B cell (primary cell): ENCODE measurements around the gene HOXA11. TPM values are rescaled to one million over a fixed set of nuclear protein-coding genes. Genes with fewer than 3 reads are reported as not detected.

Experiments used
- ATAC-seq: fragments of 200-7000 bp; cut with Tn5 transposase; one replicate; pipeline ENCODE4 v1.10.0; 2021; ENCODE audit warnings: low read depth, mild to moderate bottlenecking, moderate number of reproducible peaks, moderate library complexity
- CTCF ChIA-PET: fragments of 350-600 bp; sonication (Branson Sonifier 250); formaldehyde crosslinking; loops from one replicate; lab custom pipeline; 2021; ENCODE audit warnings: antibody characterized with exemption, inconsistent platforms; lab: Charles Lee
- POLR2A ChIA-PET: fragments of 350-600 bp; sonication (Branson Sonifier 250); formaldehyde crosslinking; loops from one replicate; lab custom pipeline; 2021; ENCODE audit warnings: antibody characterized with exemption; lab: Charles Lee
- DNase-seq: peaks from one replicate; pipeline ENCODE4 v3.0.0; 2013
- H2AFZ ChIP-seq: 2 replicates; pipeline ENCODE4 v1.6.1; 2012; ENCODE audit warnings: mild to moderate bottlenecking, low read depth, low read length; ENCODE audit not compliant: insufficient read depth, poor library complexity, severe bottlenecking
- H3K27ac ChIP-seq, 2 donors: 1 replicate in 1 of 2; 2 replicates in 1 of 2; pipeline ENCODE4 v1.5.1; 2012 to 2013; ENCODE audit warnings: low read length in 2 of 2, mild to moderate bottlenecking in 2 of 2, moderate library complexity in 1 of 2
- H3K27me3 ChIP-seq, 4 experiments: fragments of 200-600 bp in 1 of 4; sonication (generic) in 1 of 4; replicated peaks in 1 of 4; 1 replicate in 2 of 4; 2 replicates in 2 of 4; pipeline versions ENCODE4 v1.6.1 to v1.7.0; 2013 to 2016; ENCODE audit warnings: low read length in 3 of 4, mild to moderate bottlenecking in 2 of 4, mixed read lengths in 1 of 4, moderate library complexity in 1 of 4; ENCODE audit not compliant: insufficient read depth in 4 of 4, control insufficient read depth in 3 of 4; ENCODE audit errors: control extremely low read depth in 1 of 4
- H3K36me3 ChIP-seq, 2 experiments: replicated peaks in 1 of 2; 1 replicate in 1 of 2; 2 replicates in 1 of 2; pipeline versions ENCODE4 v1.6.1 to v1.7.1; 2013; ENCODE audit warnings: low read length in 1 of 2; ENCODE audit not compliant: insufficient read depth in 2 of 2, control insufficient read depth in 1 of 2; ENCODE audit errors: control extremely low read depth in 1 of 2, extremely low read depth in 1 of 2
- H3K4me1 ChIP-seq, 2 donors: fragments of 200-600 bp in 1 of 2; sonication (generic) in 1 of 2; 1 replicate in 1 of 2; 2 replicates in 1 of 2; pipeline versions ENCODE4 v1.5.1 to v1.6.1; 2013 to 2017; ENCODE audit warnings: low read length in 2 of 2; ENCODE audit not compliant: control insufficient read depth in 2 of 2, insufficient read depth in 2 of 2
- H3K4me2 ChIP-seq: replicated peaks from 2 replicates; pipeline ENCODE3; 2012; ENCODE audit warnings: mild to moderate bottlenecking, low read depth, low read length; ENCODE audit not compliant: poor library complexity, severe bottlenecking
- H3K4me3 ChIP-seq, 5 experiments: fragments of 200-600 bp in 1 of 5; sonication (generic) in 1 of 5; 1 replicate in 3 of 5; 2 replicates in 2 of 5; pipeline versions ENCODE4 v1.5.1 to v1.7.0; 2011 to 2016; ENCODE audit warnings: low read length in 4 of 5, mild to moderate bottlenecking in 4 of 5, low read depth in 2 of 5, control low read depth in 1 of 5, moderate library complexity in 1 of 5; ENCODE audit not compliant: insufficient read depth in 1 of 5; ENCODE audit errors: control extremely low read depth in 1 of 5, extremely low read depth in 1 of 5
- H3K79me2 ChIP-seq: fragments of 200-600 bp; sonication (generic); one replicate; pipeline ENCODE4 v1.6.0; 2016; ENCODE audit warnings: low read length; ENCODE audit not compliant: control insufficient read depth, insufficient read depth
- H3K9ac ChIP-seq: fragments of 200-600 bp; sonication (generic); 2 replicates; pipeline ENCODE4 v1.6.1; 2017; ENCODE audit warnings: mild to moderate bottlenecking, low read length, moderate library complexity
- H3K9me3 ChIP-seq, 3 donors: one replicate each; pipeline versions ENCODE4 v1.6.1 to v1.7.1; 2013; ENCODE audit warnings: low read length in 2 of 3; ENCODE audit not compliant: control insufficient read depth in 2 of 3, insufficient read depth in 1 of 3; ENCODE audit errors: control extremely low read depth in 1 of 3
- H4K20me1 ChIP-seq: 2 replicates; pipeline ENCODE4 v1.6.0; 2012; ENCODE audit warnings: mild to moderate bottlenecking, low read length; ENCODE audit not compliant: insufficient read depth, control insufficient read depth, poor library complexity, severe bottlenecking
- H3K27ac Mint-ChIP-seq: one replicate; pipeline ENCODE4 v1.8.0; 2021; ENCODE audit warnings: mixed read lengths
- H3K27me3 Mint-ChIP-seq: one replicate; pipeline ENCODE4 v1.8.0; 2021; ENCODE audit warnings: mixed read lengths
- H3K4me1 Mint-ChIP-seq: one replicate; pipeline ENCODE4 v1.8.0; 2021; ENCODE audit warnings: mixed read lengths
- H3K4me3 Mint-ChIP-seq: one replicate; pipeline ENCODE4 v1.8.0; 2021; ENCODE audit warnings: mixed read lengths
- H3K9me3 Mint-ChIP-seq: one replicate; pipeline ENCODE4 v1.8.0; 2022; ENCODE audit warnings: mixed read lengths; ENCODE audit not compliant: insufficient read depth
- CTCF ChIP-seq: fragments of 200-600 bp; IDR thresholded peaks from one replicate; pipeline ENCODE4 v1.8.0; 2022; ENCODE audit warnings: antibody characterized with exemption, mild to moderate bottlenecking
- EZH2 ChIP-seq: IDR thresholded peaks from 2 replicates; pipeline ENCODE4 v1.6.1; 2012; ENCODE audit warnings: borderline replicate concordance, low read depth, mild to moderate bottlenecking, moderate library complexity, low read length; ENCODE audit not compliant: insufficient read depth, poor library complexity, severe bottlenecking
- WGBS: methylation state at CpG from one replicate; pipeline ENCODE4 v1.1.5; 2013; ENCODE audit warnings: missing lambda C conversion rate; ENCODE audit not compliant: insufficient coverage; 5-methylcytosine and 5-hydroxymethylcytosine counted together
- intact Hi-C: fragments of 100-400 bp; cut with micrococcal nuclease; formaldehyde crosslinking; loops from one replicate; pipeline ENCODE4 v1.10.0; 2022
- polyA plus RNA-seq: library from polyadenylated mRNA; depleted of rRNA; stranded (reverse); fragments of >200 nt; gene quantifications from 2 replicates; pipeline ENCODE4 v1.2.3, GENCODE V29; 2012
- total RNA-seq, 2 donors: library from RNA; stranded (reverse); fragments of 120-200 nt in 1 of 2; gene quantifications; 1 replicate in 1 of 2; 2 replicates in 1 of 2; pipeline versions ENCODE4 v1.2.3 to v1.2.4, GENCODE V29; 2013 to 2022

The HOXA11 gene
- total and polyA plus RNA-seq, 2 donors (not counting 1 experiment from before 2014, with no cell fraction given) = not detected

GRCh38 chr7:27224983-27225934 lies 40.2 kb upstream of the HOXA11 start:
- ATAC-seq (no peak), DNase-seq (no peak)
- H3K4me1 Mint-ChIP-seq = peaks cover 8% of the 10 kb centered on the region
- peaks cover 2 to 68% (median 59%) of the 10 kb centered on the region in 4 experiments for H3K27me3 ChIP-seq
- H2AFZ ChIP-seq = no peak overlapping the region
- H3K27ac ChIP-seq = no peak overlapping the region
- ChIA-PET POLR2A (interaction anchor here (0.6 kb wide), 1 partner anchor 831 kb away, joined by 4 read pairs; no protein-coding TSS in a partner anchor), CTCF (interaction anchor here (0.9 kb wide), 1 partner anchor 14 kb away, joined by 3 read pairs; no protein-coding TSS in a partner anchor)
- H3K4me1 ChIP-seq = peaks cover 4 to 6% of the 10 kb centered on the region in 2 donors
- H3K4me2 ChIP-seq = no peak overlapping the region
- 12% methylated on average over 58 of the region's 61 CpGs for WGBS
- peaks cover 76% of the 10 kb centered on the region for H3K27me3 Mint-ChIP-seq
- H3K36me3 ChIP-seq = no peaks in the 10 kb centered on the region
- no peak overlapping the region for H3K4me3 ChIP-seq
- H3K27ac Mint-ChIP-seq = no peak overlapping the region
- intact Hi-C loops = no loop called here
- peaks cover 0 to 3% (median 0%) of the 10 kb centered on the region in 3 donors for H3K9me3 ChIP-seq
- H3K4me3 Mint-ChIP-seq = no peak overlapping the region
- TF ChIP-seq CTCF (no peak), EZH2 (no peak)
- H4K20me1 ChIP-seq = no peaks in the 10 kb centered on the region
- no peaks in the 10 kb centered on the region for H3K9me3 Mint-ChIP-seq
- no peak overlapping the region for H3K9ac ChIP-seq
- H3K79me2 ChIP-seq = no peaks in the 10 kb centered on the region
